Keratinocyte (primary cell): ENCODE measurements around the gene NBL1. TPM values are rescaled to one million over a fixed set of nuclear protein-coding genes. Genes with fewer than 3 reads are reported as not detected.

Source experiments
- DNase-seq: peaks from one replicate; pipeline ENCODE4 v3.0.0-alpha.2; 2011; ENCODE audit warnings: low read depth, missing footprints, low spot score
- FAIRE-seq: peaks from 2 replicates; lab custom pipeline; 2011; peaks lifted over from hg19 to GRCh38; lab: Jason Lieb, UNC
- H2AFZ ChIP-seq: 2 replicates; pipeline ENCODE4 v1.6.0; 2012; ENCODE audit warnings: low read length, control low read depth, inconsistent platforms; ENCODE audit not compliant: control insufficient read depth
- H3K27ac ChIP-seq: 2 replicates; pipeline ENCODE4 v1.5.1; 2011; ENCODE audit warnings: low read length; ENCODE audit not compliant: control insufficient read depth, insufficient read depth
- H3K27me3 ChIP-seq: 3 replicates; pipeline ENCODE4 v1.6.0; 2011; ENCODE audit warnings: low read length; ENCODE audit not compliant: control insufficient read depth, insufficient read depth; ENCODE audit errors: extremely low read depth
- H3K36me3 ChIP-seq, 2 experiments: 2 replicates in 1 of 2; 3 replicates in 1 of 2; pipeline ENCODE4 v1.5.1; 2011; ENCODE audit warnings: low read length in 2 of 2, mild to moderate bottlenecking in 1 of 2; ENCODE audit not compliant: control insufficient read depth in 2 of 2, insufficient read depth in 2 of 2; ENCODE audit errors: extremely low read depth in 1 of 2
- H3K4me1 ChIP-seq: 3 replicates; pipeline ENCODE4 v1.5.1; 2011; ENCODE audit warnings: low read length; ENCODE audit not compliant: control insufficient read depth, insufficient read depth; ENCODE audit errors: extremely low read depth
- H3K4me2 ChIP-seq: 3 replicates; pipeline ENCODE4 v1.6.0; 2011; ENCODE audit warnings: low read depth, low read length; ENCODE audit not compliant: control insufficient read depth, insufficient read depth; ENCODE audit errors: extremely low read depth
- H3K4me3 ChIP-seq, 3 experiments: fragments of 200-600 bp in 1 of 3; sonication (generic) in 1 of 3; 2 replicates in 2 of 3; 3 replicates in 1 of 3; pipeline ENCODE4 v1.5.1; 2011 to 2016; ENCODE audit warnings: low read length in 3 of 3, mild to moderate bottlenecking in 3 of 3, control low read depth in 2 of 3, inconsistent platforms in 1 of 3, low read depth in 1 of 3, mixed read lengths in 1 of 3, mixed run types in 1 of 3, moderate library complexity in 1 of 3; ENCODE audit not compliant: control insufficient read depth in 2 of 3, insufficient read depth in 2 of 3; ENCODE audit errors: extremely low read depth in 1 of 3
- H3K79me2 ChIP-seq: 2 replicates; pipeline ENCODE4 v1.6.0; 2012; ENCODE audit warnings: low read length; ENCODE audit not compliant: control insufficient read depth, insufficient read depth
- H3K9ac ChIP-seq: 3 replicates; pipeline ENCODE4 v1.6.0; 2011; ENCODE audit warnings: low read length; ENCODE audit not compliant: control insufficient read depth, insufficient read depth; ENCODE audit errors: extremely low read depth
- H3K9me1 ChIP-seq: 3 replicates; pipeline ENCODE4 v1.6.0; 2011; ENCODE audit warnings: low read length; ENCODE audit not compliant: control insufficient read depth, insufficient read depth; ENCODE audit errors: extremely low read depth
- H3K9me3 ChIP-seq: 2 replicates; pipeline ENCODE4 v1.5.1; 2012; ENCODE audit warnings: low read depth, low read length; ENCODE audit not compliant: control insufficient read depth
- H4K20me1 ChIP-seq: 3 replicates; pipeline ENCODE4 v1.6.0; 2011; ENCODE audit warnings: low read length; ENCODE audit not compliant: control insufficient read depth, insufficient read depth; ENCODE audit errors: extremely low read depth
- CTCF ChIP-seq, 3 experiments: IDR thresholded peaks in 1 of 3; conservative IDR thresholded peaks in 1 of 3; optimal IDR thresholded peaks in 1 of 3; 2 replicates in 2 of 3; 3 replicates in 1 of 3; pipeline versions ENCODE3 to v1.5.1; 2011; ENCODE audit warnings: low read length in 3 of 3, mild to moderate bottlenecking in 3 of 3, moderate library complexity in 2 of 3, control low read depth in 1 of 3, inconsistent platforms in 1 of 3; ENCODE audit not compliant: insufficient read depth in 2 of 3; ENCODE audit errors: extremely low read depth in 1 of 3
- EZH2 ChIP-seq: IDR thresholded peaks from one replicate; pipeline ENCODE4 v1.6.1; 2012; ENCODE audit warnings: inconsistent platforms, mild to moderate bottlenecking, low read length, moderate library complexity
- dilution Hi-C: fragments of 300-500 bp; cut with MboI; formaldehyde crosslinking; loops from one replicate; pipeline ENCODE4 v1.7.0; 2020; ENCODE audit warnings: low sequenced_read_pairs; ENCODE audit not compliant: extremely low pct_ligation_motif_present
- polyA plus RNA-seq, 5 experiments: library from polyadenylated mRNA; depleted of rRNA in 3 of 5; stranded (reverse) in 3 of 5; stranded (forward) in 1 of 5; unstranded in 1 of 5; fragments of >200 nt; gene quantifications; 1 replicate in 1 of 5; 2 replicates in 3 of 5; 3 replicates in 1 of 5; pipeline versions ENCODE4 v1.2.1 to v1.2.3, GENCODE V29; 2011 to 2012; ENCODE audit warnings: missing spikeins in 2 of 5, low read depth in 1 of 5, low replicate concordance in 1 of 5

Gene NBL1
- polyA plus RNA-seq, 1 donor (not counting 4 experiments of a cell fraction or from before 2014, with no cell fraction given): 74.5 TPM

- Histone ChIP-seq H3K4me2 (no peak overlapping the region), H3K36me3 (no peaks in the 10 kb centered on the region), H4K20me1 (no peaks in the 10 kb centered on the region), H3K9me1 (no peaks in the 10 kb centered on the region), H3K27me3 (peaks cover 11% of the 10 kb centered on the region), H3K27ac (no peak overlapping the region), H3K4me3 (no peak overlapping the region), H3K4me1 (no peaks in the 10 kb centered on the region), H3K9me3 (no peaks in the 10 kb centered on the region), H3K79me2 (no peaks in the 10 kb centered on the region), H2AFZ (no peak overlapping the region), H3K9ac (no peak overlapping the region)
- FAIRE-seq (no peak), DNase-seq (no peak)
- dilution Hi-C loops: no loop called here
- TF ChIP-seq CTCF (optimal IDR thresholded peaks at IDR 0.05 in 1 of 3, IDR thresholded peaks at IDR 0.05 in 1 of 3, conservative IDR thresholded peaks at IDR 0.05 in 1 of 3; ENCODE audit: extremely low read depth in 1 of 3, insufficient read depth in 2 of 3, low read length in 3 of 3) (no peak), EZH2 (no peak)
Measured at GRCh38 chr1:19683351-19683750, 39.2 kb downstream of the NBL1 start.

- Histone ChIP-seq H3K4me2 (no peak overlapping the region), H3K36me3 (no peaks in the 10 kb centered on the region), H3K27me3 (peaks cover 11% of the 10 kb centered on the region), H3K4me3 (no peak overlapping the region), H3K9me1 (no peaks in the 10 kb centered on the region), H4K20me1 (no peaks in the 10 kb centered on the region), H3K79me2 (no peaks in the 10 kb centered on the region), H3K9ac (no peak overlapping the region), H3K27ac (no peak overlapping the region), H3K4me1 (no peaks in the 10 kb centered on the region), H2AFZ (no peak overlapping the region), H3K9me3 (no peaks in the 10 kb centered on the region)
- no peak for FAIRE-seq
- dilution Hi-C loops: no loop called here
- TF ChIP-seq CTCF (optimal IDR thresholded peaks at IDR 0.05 in 1 of 3, IDR thresholded peaks at IDR 0.05 in 1 of 3, conservative IDR thresholded peaks at IDR 0.05 in 1 of 3; ENCODE audit: extremely low read depth in 1 of 3, insufficient read depth in 2 of 3, low read length in 3 of 3) (no peak), EZH2 (no peak)
- DNase-seq: no peak
Measured at GRCh38 chr1:19684677-19685076, 40.6 kb downstream of the NBL1 start.
